Measurements from ENCODE around the gene MPZL3. TPM values are rescaled to one million over a fixed set of nuclear protein-coding genes. Genes with fewer than 3 reads are reported as not detected.
"Not testable (repeated sequence)": the region's sequence is repeated elsewhere in the genome, so short reads cannot be mapped to it uniquely, and the experiment has no call there.

MPZL3 gene
- total RNA-seq, 1 donor from 2014 or later: 49.5 TPM

- DNase-seq (ENCODE audit: low spot score): no peak
- intact Hi-C loops (cut with micrococcal nuclease): loop anchor here (1.0 to 5.0 kb wide), 8 partner anchors 15 to 155 kb away; partner anchors contain the start of gene UBE4A
- Mint-ChIP-seq H3K9me3 (no peaks in the 10 kb centered on the region), H3K27me3 (ENCODE audit: low read depth) (no peaks in the 10 kb centered on the region), H3K27ac (no peak overlapping the region), H3K4me1 (ENCODE audit: low read depth) (peaks cover 30% of the 10 kb centered on the region), H3K4me3 (ENCODE audit: low read depth) (no peak overlapping the region), H3K36me3 (ENCODE audit: low read depth) (peaks cover 44% of the 10 kb centered on the region)
These were observed 50.2 kb downstream of the MPZL3 start for GRCh38 chr11:118201966-118202365.

- Mint-ChIP-seq H3K4me3 (ENCODE audit: low read depth) (no peak overlapping the region), H3K36me3 (ENCODE audit: low read depth) (peaks cover 44% of the 10 kb centered on the region), H3K9me3 (no peaks in the 10 kb centered on the region), H3K4me1 (ENCODE audit: low read depth) (peaks cover 22% of the 10 kb centered on the region), H3K27me3 (ENCODE audit: low read depth) (no peaks in the 10 kb centered on the region), H3K27ac (no peak overlapping the region)
- DNase-seq (ENCODE audit: low spot score): peak; percentile 44
- intact Hi-C loops (cut with micrococcal nuclease): loop anchor here (1.0 to 5.0 kb wide), 8 partner anchors 16 to 156 kb away; partner anchors contain the start of gene UBE4A
These were observed 51.1 kb downstream of the MPZL3 start for GRCh38 chr11:118200901-118201680.

- Mint-ChIP-seq H3K9me3 (no peaks in the 10 kb centered on the region), H3K27me3 (ENCODE audit: low read depth) (no peaks in the 10 kb centered on the region), H3K4me1 (ENCODE audit: low read depth) (peaks cover 16% of the 10 kb centered on the region), H3K36me3 (ENCODE audit: low read depth) (peaks cover 42% of the 10 kb centered on the region), H3K4me3 (ENCODE audit: low read depth) (no peak overlapping the region), H3K27ac (no peak overlapping the region)
- intact Hi-C loops (cut with micrococcal nuclease): loop anchor here (2.0 to 5.0 kb wide), 3 partner anchors 138 to 157 kb away; partner anchors contain the start of gene UBE4A
- no peak for DNase-seq (ENCODE audit: low spot score)
These were observed 51.7 kb downstream of the MPZL3 start for GRCh38 chr11:118200497-118200896.

- Mint-ChIP-seq H3K27me3 (ENCODE audit: low read depth) (no peaks in the 10 kb centered on the region), H3K9me3 (no peaks in the 10 kb centered on the region), H3K4me1 (ENCODE audit: low read depth) (peaks cover 11% of the 10 kb centered on the region), H3K27ac (peak overlapping the region; percentile 66), H3K4me3 (ENCODE audit: low read depth) (no peak overlapping the region), H3K36me3 (ENCODE audit: low read depth) (peaks cover 51% of the 10 kb centered on the region)
- no peak for DNase-seq (ENCODE audit: low spot score)
- intact Hi-C loops (cut with micrococcal nuclease): no loop called here
These were observed 53.0 kb downstream of the MPZL3 start for GRCh38 chr11:118199135-118199534.

GRCh38 chr11:118198370-118198769, 53.8 kb downstream of the MPZL3 start:
- intact Hi-C loops (cut with micrococcal nuclease): loop anchor here (1.0 kb wide), 2 partner anchors 93 to 237 kb away; no protein-coding TSS in a partner anchor
- H3K9me3 Mint-ChIP-seq: no peaks in the 10 kb centered on the region
- DNase-seq (ENCODE audit: low spot score): peak; percentile 69
- H3K36me3 Mint-ChIP-seq (ENCODE audit: low read depth): peaks cover 59% of the 10 kb centered on the region
- H3K4me3 Mint-ChIP-seq (ENCODE audit: low read depth): peak overlapping the region; percentile 31
- H3K27ac Mint-ChIP-seq: peak overlapping the region; percentile 66
- H3K27me3 Mint-ChIP-seq (ENCODE audit: low read depth): no peaks in the 10 kb centered on the region
- peaks cover 11% of the 10 kb centered on the region for H3K4me1 Mint-ChIP-seq (ENCODE audit: low read depth)

- H3K9me3 Mint-ChIP-seq: peaks cover 7% of the 10 kb centered on the region
- H3K27ac Mint-ChIP-seq: peak overlapping the region; percentile 25
- H3K4me1 Mint-ChIP-seq (ENCODE audit: low read depth): peaks cover 11% of the 10 kb centered on the region
These were observed 57.1 kb downstream of the MPZL3 start for GRCh38 chr11:118194835-118195627.

GRCh38 chr11:118193910-118194566, 58.1 kb downstream of the MPZL3 start:
- H3K4me1 Mint-ChIP-seq (ENCODE audit: low read depth): peaks cover 7% of the 10 kb centered on the region
- DNase-seq (ENCODE audit: low spot score): no peak
- H3K36me3 Mint-ChIP-seq (ENCODE audit: low read depth): peaks cover 78% of the 10 kb centered on the region
- H3K9me3 Mint-ChIP-seq: peaks cover 7% of the 10 kb centered on the region
- peaks cover 5% of the 10 kb centered on the region for H3K27me3 Mint-ChIP-seq (ENCODE audit: low read depth)
- intact Hi-C loops (cut with micrococcal nuclease): no loop called here
- no peak overlapping the region for H3K27ac Mint-ChIP-seq
- no peak overlapping the region for H3K4me3 Mint-ChIP-seq (ENCODE audit: low read depth)

More at GRCh38 chr11:118194835-118195627, 57.1 kb downstream of the MPZL3 start:
- intact Hi-C loops (cut with micrococcal nuclease): no loop called here
- DNase-seq (ENCODE audit: low spot score): no peak
- H3K4me3 Mint-ChIP-seq (ENCODE audit: low read depth): no peak overlapping the region
- H3K36me3 Mint-ChIP-seq (ENCODE audit: low read depth): peaks cover 83% of the 10 kb centered on the region
- H3K27me3 Mint-ChIP-seq (ENCODE audit: low read depth): no peaks in the 10 kb centered on the region

- H3K9me3 Mint-ChIP-seq; H3K27ac Mint-ChIP-seq; intact Hi-C loops (cut with micrococcal nuclease); H3K4me1 Mint-ChIP-seq (ENCODE audit: low read depth); DNase-seq (ENCODE audit: low spot score); H3K27me3 Mint-ChIP-seq (ENCODE audit: low read depth); H3K4me3 Mint-ChIP-seq (ENCODE audit: low read depth): not testable (repeated sequence)
- H3K36me3 Mint-ChIP-seq (ENCODE audit: low read depth): peaks cover 66% of the 10 kb centered on the region
These were observed 59.3 kb downstream of the MPZL3 start for GRCh38 chr11:118192817-118193216.

- peaks cover 12% of the 10 kb centered on the region for H3K27me3 Mint-ChIP-seq (ENCODE audit: low read depth)
- H3K27ac Mint-ChIP-seq; intact Hi-C loops (cut with micrococcal nuclease); DNase-seq (ENCODE audit: low spot score); H3K9me3 Mint-ChIP-seq; H3K4me3 Mint-ChIP-seq (ENCODE audit: low read depth); H3K4me1 Mint-ChIP-seq (ENCODE audit: low read depth): not testable (repeated sequence)
- peaks cover 49% of the 10 kb centered on the region for H3K36me3 Mint-ChIP-seq (ENCODE audit: low read depth)
These were observed 61.1 kb downstream of the MPZL3 start for GRCh38 chr11:118190942-118191506.

GRCh38 chr11:118186346-118187107, 65.6 kb downstream of the MPZL3 start:
- H3K27ac Mint-ChIP-seq: no peak overlapping the region
- peaks cover 14% of the 10 kb centered on the region for H3K27me3 Mint-ChIP-seq (ENCODE audit: low read depth)
- intact Hi-C loops (cut with micrococcal nuclease): no loop called here
- no peak overlapping the region for H3K4me3 Mint-ChIP-seq (ENCODE audit: low read depth)
- H3K4me1 Mint-ChIP-seq (ENCODE audit: low read depth): peaks cover 4% of the 10 kb centered on the region
- peaks cover 7% of the 10 kb centered on the region for H3K36me3 Mint-ChIP-seq (ENCODE audit: low read depth)
- H3K9me3 Mint-ChIP-seq: no peaks in the 10 kb centered on the region
- DNase-seq (ENCODE audit: low spot score): no peak

GRCh38 chr11:118184784-118185579, 67.2 kb downstream of the MPZL3 start:
- H3K36me3 Mint-ChIP-seq (ENCODE audit: low read depth): no peaks in the 10 kb centered on the region
- intact Hi-C loops (cut with micrococcal nuclease): no loop called here
- no peak overlapping the region for H3K27ac Mint-ChIP-seq
- no peak for DNase-seq (ENCODE audit: low spot score)
- peaks cover 4% of the 10 kb centered on the region for H3K4me1 Mint-ChIP-seq (ENCODE audit: low read depth)
- no peak overlapping the region for H3K4me3 Mint-ChIP-seq (ENCODE audit: low read depth)
- H3K27me3 Mint-ChIP-seq (ENCODE audit: low read depth): peaks cover 14% of the 10 kb centered on the region
- no peaks in the 10 kb centered on the region for H3K9me3 Mint-ChIP-seq

Data from activated T-helper 2 cell treated with anti-CD3 and anti-CD28 coated beads, Interferon-gamma antibody, Interleukin-2, Interleukin-4, amounts not matched to agents 10 μg/mL and 5 μg/mL and 100 μg/mL, durations not matched to agents 14 hours and 24 hours and 36 hours (primary cell).